K562 (cell line): ENCODE data around the gene ISM1. TPM values are rescaled to one million over a fixed set of nuclear protein-coding genes. Genes with fewer than 3 reads are reported as not detected.

Experiments
- ATAC-seq: fragments of 200-7000 bp; cut with Tn5 transposase; 3 replicates; pipeline ENCODE4 v1.9.1; 2020; ENCODE audit warnings: moderate library complexity
- BruUV-seq: library from RNA; stranded (reverse); fragments of 400-500 nt; replicated peaks from 2 replicates; lab custom pipeline; 2021; lab: Mats Ljungman, UMichigan
- CTCF ChIA-PET: fragments of 300-600 bp; formaldehyde crosslinking; extraction: SDS; loops from one replicate; lab custom pipeline; 2021; ENCODE audit warnings: low intra/inter-chr PET ratio; lab: Yijun Ruan, JAX
- POLR2A ChIA-PET: fragments of 300-600, 350-650 bp; sonication (Branson Sonifier 250); formaldehyde crosslinking; extraction: SDS; loops from one replicate; lab custom pipeline; 2021; ENCODE audit warnings: antibody characterized with exemption, inconsistent platforms; lab: Yijun Ruan, JAX
- DNase-seq, 4 experiments: peaks; one replicate each; pipeline versions ENCODE4 v3.0.0 to v3.0.0-alpha.2; 2011 to 2018; ENCODE audit warnings: low spot score in 3 of 4, mixed read lengths in 3 of 4; ENCODE audit errors: extremely low read depth in 1 of 4
- FAIRE-seq: peaks from 2 replicates; lab custom pipeline; 2011; peaks lifted over from hg19 to GRCh38; lab: Jason Lieb, UNC
- H2AFZ ChIP-seq: 2 replicates; pipeline ENCODE4 v1.6.0; 2011; ENCODE audit warnings: low read depth, low read length, control low read depth, inconsistent platforms
- H3K27ac ChIP-seq: fragments of 200-600 bp; 3 replicates; pipeline ENCODE4 v1.8.0; 2011; ENCODE audit warnings: low read depth, mild to moderate bottlenecking, control low read depth, inconsistent platforms, low read length, moderate library complexity, mixed read lengths; ENCODE audit errors: extremely low read depth
- H3K27me3 ChIP-seq, 2 experiments: fragments of 300-600 bp in 1 of 2; 2 replicates in 1 of 2; 3 replicates in 1 of 2; pipeline versions ENCODE4 v1.6.0 to v1.8.0; 2011; ENCODE audit warnings: inconsistent platforms in 2 of 2, low read length in 2 of 2, mild to moderate bottlenecking in 1 of 2, mixed read lengths in 1 of 2, moderate library complexity in 1 of 2; ENCODE audit not compliant: control insufficient read depth in 2 of 2, insufficient read depth in 2 of 2
- H3K36me3 ChIP-seq: fragments of 300-600 bp; 3 replicates; pipeline ENCODE4 v1.8.0; 2011; ENCODE audit warnings: mild to moderate bottlenecking, low read length, inconsistent platforms; ENCODE audit not compliant: control insufficient read depth, insufficient read depth
- H3K4me1 ChIP-seq, 2 experiments: fragments of 200-600 bp in 1 of 2; replicated peaks in 1 of 2; 2 replicates in 1 of 2; 3 replicates in 1 of 2; pipeline versions ENCODE4 v1.5.1 to v1.8.0; 2011; ENCODE audit warnings: inconsistent platforms in 2 of 2, low read length in 2 of 2, mild to moderate bottlenecking in 1 of 2, mixed read lengths in 1 of 2, moderate library complexity in 1 of 2; ENCODE audit not compliant: control insufficient read depth in 2 of 2, insufficient read depth in 2 of 2
- H3K4me2 ChIP-seq: 2 replicates; pipeline ENCODE4 v1.6.1; 2011; ENCODE audit warnings: low read length, control low read depth, inconsistent platforms, mixed read lengths; ENCODE audit not compliant: insufficient read depth
- H3K4me3 ChIP-seq: fragments of 200-600 bp; sonication (generic), shearing (Covaris generic); 2 replicates; pipeline ENCODE4 v1.5.1; 2016; ENCODE audit warnings: control low read depth, inconsistent platforms
- H3K79me2 ChIP-seq: fragments of 200-600 bp; 3 replicates; pipeline ENCODE4 v1.8.0; 2011; ENCODE audit warnings: low read length, inconsistent platforms; ENCODE audit not compliant: control insufficient read depth, insufficient read depth
- H3K9ac ChIP-seq, 2 experiments: 2 replicates each; pipeline versions ENCODE4 v1.6.0 to v1.6.1; 2011; ENCODE audit warnings: low read depth in 2 of 2, low read length in 2 of 2, control low read depth in 1 of 2, inconsistent platforms in 1 of 2, mild to moderate bottlenecking in 1 of 2, mixed read lengths in 1 of 2; ENCODE audit not compliant: insufficient read depth in 1 of 2
- H3K9me1 ChIP-seq: one replicate; pipeline ENCODE4 v1.6.0; 2011; ENCODE audit warnings: inconsistent platforms, mild to moderate bottlenecking, low read length, moderate library complexity; ENCODE audit not compliant: control insufficient read depth, insufficient read depth
- H3K9me3 ChIP-seq: replicated peaks from 2 replicates; pipeline ENCODE4 v1.5.1; 2011; ENCODE audit warnings: low read depth, low read length, inconsistent platforms; ENCODE audit not compliant: control insufficient read depth, insufficient read depth
- H4K20me1 ChIP-seq: replicated peaks from 2 replicates; pipeline ENCODE4 v1.6.1; 2011; ENCODE audit warnings: low read length, inconsistent platforms, mixed read lengths; ENCODE audit not compliant: control insufficient read depth, insufficient read depth
- ARID4B ChIP-seq: sonication (generic); formaldehyde crosslinking; IDR thresholded peaks from 2 replicates; pipeline ENCODE4 v1.8.0; 2022; ENCODE audit warnings: mild to moderate bottlenecking, missing genetic modification reagents
- HMG20A ChIP-seq: fragments of 450-650 bp; formaldehyde crosslinking; conservative IDR thresholded peaks from 2 replicates; pipeline ENCODE4 v1.4.0; 2020; ENCODE audit warnings: mild to moderate bottlenecking, mixed read lengths
- HOMEZ ChIP-seq: fragments of 250-450 bp; sonication (Bioruptor Pico); IDR thresholded peaks from 2 replicates; pipeline ENCODE4 v1.4.0; 2020; ENCODE audit warnings: mild to moderate bottlenecking, moderate library complexity
- KHSRP ChIP-seq: fragments of 450-650 bp; IDR thresholded peaks from 2 replicates; pipeline ENCODE4 v1.6.1; 2017
- NFE2L1 ChIP-seq: fragments of 450-650 bp; IDR thresholded peaks from 2 replicates; pipeline ENCODE4 v1.6.1; 2016; ENCODE audit warnings: missing genetic modification characterization, low read depth, mild to moderate bottlenecking, missing compliant biosample characterization, moderate library complexity, borderline replicate concordance
- SOX6 ChIP-seq: fragments of 450-650 bp; IDR thresholded peaks from 2 replicates; pipeline ENCODE4 v1.6.1; 2014; ENCODE audit warnings: mild to moderate bottlenecking
- USF2 ChIP-seq: sonication (generic); formaldehyde crosslinking; IDR thresholded peaks from 2 replicates; pipeline ENCODE4 v1.5.0; 2020; ENCODE audit warnings: missing genetic modification reagents
- ZBTB2 ChIP-seq: fragments of 450-650 bp; IDR thresholded peaks from 2 replicates; pipeline ENCODE4 v1.6.1; 2016; ENCODE audit warnings: antibody characterized with exemption
- ZBTB5 ChIP-seq: fragments of 450-650 bp; IDR thresholded peaks from 2 replicates; pipeline ENCODE4 v1.6.1; 2017; ENCODE audit warnings: antibody characterized with exemption
- ZNF12 ChIP-seq: sonication (generic); formaldehyde crosslinking; IDR thresholded peaks from 2 replicates; pipeline ENCODE4 v1.4.0; 2020; ENCODE audit warnings: mild to moderate bottlenecking, missing genetic modification reagents
- ZNF239 ChIP-seq: fragments of 250-450 bp; sonication (Bioruptor Pico); IDR thresholded peaks from 2 replicates; pipeline ENCODE4 v1.4.0; 2020; ENCODE audit warnings: mild to moderate bottlenecking
- ZNF445 ChIP-seq: fragments of 250-450 bp; sonication (Bioruptor Pico); IDR thresholded peaks from 2 replicates; pipeline ENCODE4 v1.4.0; 2020; ENCODE audit warnings: low read depth, mild to moderate bottlenecking, moderate library complexity
- in situ Hi-C: fragments of 300-500 bp; cut with MboI; formaldehyde crosslinking; loops from 4 replicates; pipeline ENCODE4 v1.15.0; 2018; ENCODE audit warnings: inconsistent platforms, mixed read lengths
- intact Hi-C: fragments of 100-400 bp; cut with micrococcal nuclease; formaldehyde crosslinking; loops from 2 replicates; pipeline ENCODE4 v1.14.2; 2022
- polyA plus RNA-seq, 8 experiments: library from polyadenylated mRNA; depleted of rRNA in 4 of 8; stranded (reverse) in 5 of 8; unstranded in 3 of 8; fragments of >200 nt; fragmentation: Nextera tagmentation in 2 of 8; fragmentation: Illumina TruSeq in 1 of 8; extraction: Ambion mirVana in 2 of 8; extraction: Trizol in 1 of 8; gene quantifications; 2 replicates each; pipeline versions ENCODE4 v1.2.1 to v1.2.3, GENCODE V29; 2011 to 2014; ENCODE audit warnings: inconsistent platforms in 1 of 8, missing spikeins in 1 of 8
- total RNA-seq, 7 experiments: library from RNA; depleted of rRNA in 6 of 7; stranded (reverse); fragments of >200 nt in 6 of 7; fragmentation: Illumina TruSeq in 2 of 7; extraction: Trizol in 2 of 7; gene quantifications; 2 replicates each; pipeline versions ENCODE4 v1.2.1 to v1.2.3, GENCODE V29; 2011 to 2021; ENCODE audit warnings: low replicate concordance in 1 of 7

The ISM1 gene
- total and polyA plus RNA-seq, 9 of the 15 experiments (the other 6 are each of a cell fraction or from before 2014, with no cell fraction given): not detected

- TF ChIP-seq HOMEZ (CRISPR knock-in tag) (no peak), ZNF239 (CRISPR knock-in tag) (no peak), HMG20A (CRISPR knock-in tag) (no peak), NFE2L1 (tag) (no peak), ZBTB5 (no peak), SOX6 (no peak)
These were observed 7.7 kb downstream of the ISM1 start (continued) for GRCh38 chr20:13228771-13229170.

DNA sequence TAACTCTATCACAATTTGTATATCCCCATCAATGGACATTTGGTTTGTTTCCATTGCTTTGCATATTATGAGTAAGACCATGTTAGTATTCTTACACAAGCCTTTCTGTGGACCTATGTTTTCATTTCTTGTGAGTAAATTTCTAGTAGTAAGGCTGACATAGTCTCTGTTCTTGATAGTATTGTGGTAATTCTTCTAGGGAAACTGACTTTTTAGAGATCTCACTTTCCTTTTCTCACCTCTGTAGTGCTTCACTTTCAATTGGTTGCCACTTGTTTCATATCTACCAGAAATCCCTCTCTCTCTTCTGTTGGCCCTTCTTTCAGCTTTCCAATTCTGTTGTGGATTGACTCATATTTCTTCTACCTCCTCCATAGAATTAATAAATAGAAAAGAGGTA lies 8.5 kb downstream of the ISM1 start:
- H3K36me3 ChIP-seq: no peaks in the 10 kb centered on the region
- H3K4me1 ChIP-seq: no peaks in the 10 kb centered on the region
- no peaks in the 10 kb centered on the region for H3K9me1 ChIP-seq
- FAIRE-seq: no peak
- H3K9me3 ChIP-seq: no peaks in the 10 kb centered on the region
- H3K9ac ChIP-seq: no peak overlapping the region
- BruUV-seq: no TSS peak
- no peak for DNase-seq
- ATAC-seq: no peak
- H3K27me3 ChIP-seq: no peaks in the 10 kb centered on the region
- H3K4me2 ChIP-seq: no peak overlapping the region
- no peak overlapping the region for H3K27ac ChIP-seq
- in situ Hi-C loops (no loop called here), intact Hi-C loops (no loop called here)
- H2AFZ ChIP-seq: no peak overlapping the region
- no peak overlapping the region for H3K4me3 ChIP-seq
- ChIA-PET CTCF (no interaction called here), POLR2A (no interaction called here)
- H3K79me2 ChIP-seq: no peaks in the 10 kb centered on the region
- no peaks in the 10 kb centered on the region for H4K20me1 ChIP-seq
- TF ChIP-seq KHSRP (no peak), ARID4B (CRISPR knock-in tag) (no peak), ZBTB2 (no peak), ZNF445 (CRISPR knock-in tag) (no peak), USF2 (no peak), ZNF12 (CRISPR knock-in tag) (no peak)
